GM12892 (cell line): ENCODE measurements around the gene FXYD7.

Experiments
- POLR2A ChIP-seq: IDR thresholded peaks from 2 replicates; pipeline ENCODE4 v1.6.1; 2011; ENCODE audit warnings: low read depth, low read length, control low read depth
- POLR2AphosphoS5 ChIP-seq: IDR thresholded peaks from 2 replicates; pipeline ENCODE4 v1.6.1; 2011; ENCODE audit warnings: low read depth, low read length, control low read depth
- TAF1 ChIP-seq: IDR thresholded peaks from 2 replicates; pipeline ENCODE4 v1.6.1; 2011; ENCODE audit warnings: low read depth, mild to moderate bottlenecking, control low read depth, low read length, borderline replicate concordance

DNA sequence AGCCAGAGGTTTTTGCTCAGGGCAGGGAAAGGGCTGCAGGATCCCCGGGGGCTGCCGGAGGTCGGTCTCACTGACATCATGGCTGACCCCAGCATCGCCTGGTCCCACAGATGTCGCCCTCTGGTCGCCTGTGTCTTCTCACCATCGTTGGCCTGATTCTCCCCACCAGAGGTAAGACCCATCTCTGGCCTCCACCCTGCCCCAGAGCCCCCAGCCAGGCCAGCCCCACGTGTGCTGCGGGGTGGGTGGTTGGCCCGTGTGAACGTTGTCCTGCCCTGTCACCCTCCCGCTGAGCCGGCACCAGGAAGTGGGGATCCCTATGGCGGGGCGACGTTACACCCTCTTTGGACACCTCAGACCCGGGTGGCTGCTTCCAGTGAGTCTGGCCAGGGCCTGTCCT is 12.4 kb downstream of the FXYD7 start:
- TF ChIP-seq TAF1 (no peak), POLR2A (no peak), POLR2AphosphoS5 (no peak)
